ENCODE measurements around the gene SNX3.
"Not testable (repeated sequence)": the region's sequence is repeated elsewhere in the genome, so short reads cannot be mapped to it uniquely, and the experiment has no call there.

The SNX3 gene

GRCh38 chr6:108260126-108260808 is 573 bp downstream of the SNX3 start:
- no peak for DNase-seq

GRCh38 chr6:108254433-108255410 is 6.1 kb downstream of the SNX3 start:
- DNase-seq, result no peak

GRCh38 chr6:108253241-108253640 is 7.6 kb downstream of the SNX3 start:
- DNase-seq, result no peak

GRCh38 chr6:108252055-108252454 is 8.8 kb downstream of the SNX3 start:
- no peak for DNase-seq

GRCh38 chr6:108251252-108251651 is 9.6 kb downstream of the SNX3 start:
- DNase-seq, result no peak

- no peak for DNase-seq
Measured at GRCh38 chr6:108250240-108250866, 10.5 kb downstream of the SNX3 start.

GRCh38 chr6:108247965-108248536 is 12.8 kb downstream of the SNX3 start:
- no peak for DNase-seq

- not testable (repeated sequence) for DNase-seq
Measured at GRCh38 chr6:108245095-108245494, 15.7 kb downstream of the SNX3 start.

GRCh38 chr6:108243836-108244235 is 17.0 kb downstream of the SNX3 start:
- DNase-seq, result no peak

GRCh38 chr6:108242721-108243120 is 18.1 kb downstream of the SNX3 start:
- no peak for DNase-seq

GRCh38 chr6:108242259-108242658 is 18.6 kb downstream of the SNX3 start:
- no peak for DNase-seq

GRCh38 chr6:108238322-108238721 is 22.5 kb downstream of the SNX3 start:
- no peak for DNase-seq

- DNase-seq, result no peak
Measured at GRCh38 chr6:108236791-108237190, 24.0 kb downstream of the SNX3 start.

GRCh38 chr6:108235127-108235526 is 25.7 kb downstream of the SNX3 start:
- no peak for DNase-seq

- DNase-seq, result no peak
Measured at GRCh38 chr6:108228416-108228815, 32.4 kb downstream of the SNX3 start.

- no peak for DNase-seq
Measured at GRCh38 chr6:108227290-108227689, 33.5 kb downstream of the SNX3 start.

- no peak for DNase-seq
Measured at GRCh38 chr6:108222504-108222903, 38.3 kb downstream of the SNX3 start.

GRCh38 chr6:108222064-108222463 is 38.8 kb downstream of the SNX3 start:
- DNase-seq, result no peak

GRCh38 chr6:108211671-108212070 is 49.2 kb downstream of the SNX3 start:
- no peak for DNase-seq

GRCh38 chr6:108210556-108210955 is 50.3 kb downstream of the SNX3 start:
- DNase-seq, result no peak

GRCh38 chr6:108209738-108210137 is 51.1 kb downstream of the SNX3 start:
- DNase-seq, result no peak

- no peak for DNase-seq
Measured at GRCh38 chr6:108207013-108207412, 53.8 kb downstream of the SNX3 start.

Data from activated gamma-delta T cell (primary cell).